ENCODE measurements around the gene PVALEF.

Gene PVALEF

DNA sequence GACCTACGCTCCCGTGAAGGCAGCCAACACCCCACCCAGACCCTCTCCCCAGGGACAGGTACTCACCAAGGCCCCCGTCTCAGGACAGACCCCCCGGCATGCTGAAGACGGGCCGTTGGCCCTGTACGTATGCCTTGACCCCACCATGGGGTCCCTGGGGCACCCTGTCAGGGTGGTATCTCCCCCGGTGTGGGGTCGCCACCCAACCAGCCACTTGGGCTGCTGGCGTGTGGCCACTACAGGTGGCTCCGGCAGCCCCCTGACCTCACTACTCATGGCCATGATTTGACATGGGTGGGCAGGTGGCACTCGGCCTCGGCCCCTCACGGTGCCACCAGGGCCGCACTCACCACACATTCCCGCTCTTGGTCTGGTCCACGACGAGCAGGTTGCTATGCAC lies 40.9 kb upstream of the PVALEF start:
- H3K4me3 ChIP-seq (ENCODE audit: low read length): no peak overlapping the region
- TF ChIP-seq, protein P1, sequence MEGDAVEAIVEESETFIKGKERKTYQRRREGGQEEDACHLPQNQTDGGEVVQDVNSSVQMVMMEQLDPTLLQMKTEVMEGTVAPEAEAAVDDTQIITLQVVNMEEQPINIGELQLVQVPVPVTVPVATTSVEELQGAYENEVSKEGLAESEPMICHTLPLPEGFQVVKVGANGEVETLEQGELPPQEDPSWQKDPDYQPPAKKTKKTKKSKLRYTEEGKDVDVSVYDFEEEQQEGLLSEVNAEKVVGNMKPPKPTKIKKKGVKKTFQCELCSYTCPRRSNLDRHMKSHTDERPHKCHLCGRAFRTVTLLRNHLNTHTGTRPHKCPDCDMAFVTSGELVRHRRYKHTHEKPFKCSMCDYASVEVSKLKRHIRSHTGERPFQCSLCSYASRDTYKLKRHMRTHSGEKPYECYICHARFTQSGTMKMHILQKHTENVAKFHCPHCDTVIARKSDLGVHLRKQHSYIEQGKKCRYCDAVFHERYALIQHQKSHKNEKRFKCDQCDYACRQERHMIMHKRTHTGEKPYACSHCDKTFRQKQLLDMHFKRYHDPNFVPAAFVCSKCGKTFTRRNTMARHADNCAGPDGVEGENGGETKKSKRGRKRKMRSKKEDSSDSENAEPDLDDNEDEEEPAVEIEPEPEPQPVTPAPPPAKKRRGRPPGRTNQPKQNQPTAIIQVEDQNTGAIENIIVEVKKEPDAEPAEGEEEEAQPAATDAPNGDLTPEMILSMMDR (IDR thresholded peaks at IDR 0.05; ENCODE audit: insufficient read depth, low read depth, low read length, missing control alignments): no peak
- no peak for DNase-seq (ENCODE audit: low read depth)

DNA sequence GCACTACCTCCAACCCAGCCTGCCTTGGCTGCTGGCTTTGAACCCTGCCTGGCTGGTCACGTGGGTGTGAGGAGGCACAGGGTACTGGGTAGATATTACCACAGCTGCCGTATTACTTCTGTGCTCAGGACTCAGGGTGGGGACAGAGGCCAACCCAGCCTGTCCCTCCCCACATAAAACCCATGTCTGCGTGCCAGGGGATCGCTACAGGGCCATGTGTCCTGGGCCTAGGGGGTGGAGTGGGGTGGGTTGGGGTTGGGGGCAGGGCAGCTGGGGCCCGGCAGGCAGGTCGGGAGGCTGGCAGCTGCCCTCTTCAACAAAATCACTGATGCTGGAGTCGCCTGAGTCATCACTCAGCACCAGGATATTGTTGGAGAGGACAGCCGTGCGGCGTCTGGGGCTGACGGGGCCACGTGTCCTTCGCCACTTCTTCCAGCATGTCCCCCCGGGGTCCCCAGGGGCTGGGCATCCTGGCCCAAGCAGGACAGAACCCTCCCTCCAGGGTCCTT lies 39.7 kb upstream of the PVALEF start:
- no peak overlapping the region for H3K4me3 ChIP-seq (ENCODE audit: low read length)
- DNase-seq (ENCODE audit: low read depth): no peak
- TF ChIP-seq, protein P1 (IDR thresholded peaks at IDR 0.05; ENCODE audit: insufficient read depth, low read depth, low read length, missing control alignments): no peak

DNA sequence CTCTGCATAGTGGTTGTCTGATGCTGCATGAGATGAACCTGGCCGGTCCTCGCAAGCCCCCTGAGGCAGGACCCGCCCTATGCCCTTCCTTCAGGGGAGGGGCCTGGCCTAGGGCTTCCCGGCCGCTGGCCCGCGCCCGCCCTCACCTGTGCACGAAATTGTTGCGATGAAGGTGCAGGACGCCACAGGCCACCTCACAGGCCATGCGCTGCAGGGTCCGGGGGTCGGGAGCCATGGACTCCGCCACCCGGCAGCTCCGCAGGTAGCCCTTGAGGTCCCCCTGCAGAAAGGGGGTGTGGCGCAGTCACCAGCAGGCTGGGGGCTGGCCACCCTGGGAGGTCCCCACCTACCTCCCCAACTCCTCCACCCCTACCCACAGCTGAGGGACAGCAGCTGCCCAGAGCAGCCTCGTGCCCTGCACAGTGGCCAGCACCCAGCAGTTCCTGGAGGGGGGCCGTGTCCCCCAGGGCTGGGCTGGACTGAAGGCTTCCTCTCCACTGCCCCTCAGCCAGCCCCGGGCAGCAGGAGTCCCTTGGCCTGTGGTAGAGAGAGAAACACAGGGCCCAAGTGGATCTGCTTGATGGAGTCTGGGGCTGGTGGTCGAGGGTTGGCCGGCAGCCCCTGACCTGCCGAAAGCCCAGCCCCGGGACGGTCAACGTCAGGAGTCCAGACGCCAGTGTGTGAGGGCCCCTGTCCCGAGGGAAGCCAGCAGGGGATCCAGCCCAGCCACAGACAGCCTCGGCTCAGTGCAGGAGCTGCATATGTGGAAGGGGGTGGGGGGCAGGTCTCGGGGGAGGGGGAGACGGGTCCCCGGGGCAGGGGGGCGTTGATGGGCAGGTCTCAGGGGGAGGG lies 38.8 kb upstream of the PVALEF start:
- no peak overlapping the region for H3K4me3 ChIP-seq (ENCODE audit: low read length)
- TF ChIP-seq, protein P1 (IDR thresholded peaks at IDR 0.05; ENCODE audit: insufficient read depth, low read depth, low read length, missing control alignments): no peak
- DNase-seq (ENCODE audit: low read depth): no peak

DNA sequence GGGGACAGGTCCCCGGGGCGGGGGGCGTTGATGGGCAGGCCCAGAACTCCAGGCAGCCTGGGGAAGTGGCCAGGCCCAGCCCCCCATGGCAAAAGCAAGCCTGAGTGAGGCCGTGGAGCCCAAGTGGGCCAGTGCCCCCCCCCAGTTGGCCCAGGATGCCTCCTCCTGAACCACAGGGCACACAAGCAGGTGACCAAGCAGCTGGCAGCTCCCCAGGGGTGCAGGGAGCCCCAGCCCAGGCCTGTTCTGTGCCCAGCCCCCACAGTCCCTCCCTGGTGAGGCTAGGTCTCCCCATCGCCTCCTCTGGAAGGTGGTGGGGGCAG lies 38.2 kb upstream of the PVALEF start:
- no peak for DNase-seq (ENCODE audit: low read depth)
- TF ChIP-seq, protein P1 (IDR thresholded peaks at IDR 0.05; ENCODE audit: insufficient read depth, low read depth, low read length, missing control alignments): no peak
- no peak overlapping the region for H3K4me3 ChIP-seq (ENCODE audit: low read length)

DNA sequence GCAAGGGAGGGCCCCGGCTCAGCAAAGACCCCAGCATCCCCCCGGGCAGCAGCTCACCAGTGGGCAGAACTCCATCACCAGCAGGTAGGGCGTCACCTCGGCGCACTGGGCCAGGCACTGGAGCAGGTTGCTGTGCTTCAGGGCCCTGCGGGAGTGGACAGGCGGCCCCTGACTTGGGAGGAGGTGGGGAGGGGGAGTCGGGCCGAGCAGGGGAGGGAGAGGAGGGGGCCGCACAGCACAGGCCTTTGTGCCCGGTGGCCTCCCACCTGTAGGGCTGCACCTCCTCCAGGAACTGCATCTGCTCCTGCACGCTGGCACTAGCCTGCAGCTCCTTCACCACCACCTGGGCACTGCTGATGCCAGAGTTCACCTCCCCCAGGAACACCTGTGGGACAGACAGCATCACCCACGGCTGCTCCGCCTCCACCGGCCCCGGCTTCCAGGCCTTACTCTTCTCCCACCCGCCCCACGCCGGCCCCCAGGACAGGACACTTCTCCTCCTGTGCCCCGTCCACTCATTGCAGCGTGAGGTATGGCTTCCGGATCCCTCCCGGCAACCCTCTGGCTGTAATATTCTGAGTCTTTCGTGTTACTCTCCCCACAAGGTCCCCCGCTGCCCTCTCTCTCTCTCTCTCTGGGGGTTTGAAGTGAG lies 37.7 kb upstream of the PVALEF start:
- TF ChIP-seq, protein P1 (IDR thresholded peaks at IDR 0.05; ENCODE audit: insufficient read depth, low read depth, low read length, missing control alignments): no peak

DNA sequence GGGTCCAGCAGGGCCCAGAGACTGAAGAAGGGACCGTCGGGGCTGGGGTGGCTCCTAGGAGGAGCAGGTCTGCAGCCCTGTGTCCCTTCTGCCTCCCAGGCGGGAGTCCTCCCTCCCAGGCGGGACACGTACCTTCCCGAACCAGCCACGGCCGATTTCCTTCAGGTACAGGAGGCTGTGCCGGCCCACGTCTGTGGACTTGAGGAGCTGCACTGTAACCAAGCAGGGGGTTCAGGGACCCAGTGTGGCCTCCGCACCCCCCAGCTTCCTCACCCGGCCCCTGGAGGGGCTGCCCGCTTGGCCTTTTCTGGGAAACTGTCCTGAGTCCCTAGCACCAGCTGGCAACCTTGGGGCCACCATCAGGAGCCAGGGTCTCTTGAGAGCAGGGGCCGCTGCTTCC lies 37.0 kb upstream of the PVALEF start:
- no peak for DNase-seq (ENCODE audit: low read depth)
- no peak overlapping the region for H3K4me3 ChIP-seq (ENCODE audit: low read length)
- TF ChIP-seq, protein P1 (IDR thresholded peaks at IDR 0.05; ENCODE audit: insufficient read depth, low read depth, low read length, missing control alignments): no peak

More for the DNA sequence above, 37.7 kb upstream of the PVALEF start:
- DNase-seq (ENCODE audit: low read depth): no peak
- no peak overlapping the region for H3K4me3 ChIP-seq (ENCODE audit: low read length)

All from epithelial cell of esophagus (primary cell).